Measurements from ENCODE around the gene CHD9. TPM values are rescaled to one million over a fixed set of nuclear protein-coding genes. Genes with fewer than 3 reads are reported as not detected.
A peak's percentile ranks its signal among the peaks of the same experiment; 100 is the strongest.
"Not testable (repeated sequence)": the region's sequence is repeated elsewhere in the genome, so short reads cannot be mapped to it uniquely, and the experiment has no call there.

The CHD9 gene
- polyA plus RNA-seq, 5 donors = 34.2 to 82.8 (median 78.1) TPM

DNA sequence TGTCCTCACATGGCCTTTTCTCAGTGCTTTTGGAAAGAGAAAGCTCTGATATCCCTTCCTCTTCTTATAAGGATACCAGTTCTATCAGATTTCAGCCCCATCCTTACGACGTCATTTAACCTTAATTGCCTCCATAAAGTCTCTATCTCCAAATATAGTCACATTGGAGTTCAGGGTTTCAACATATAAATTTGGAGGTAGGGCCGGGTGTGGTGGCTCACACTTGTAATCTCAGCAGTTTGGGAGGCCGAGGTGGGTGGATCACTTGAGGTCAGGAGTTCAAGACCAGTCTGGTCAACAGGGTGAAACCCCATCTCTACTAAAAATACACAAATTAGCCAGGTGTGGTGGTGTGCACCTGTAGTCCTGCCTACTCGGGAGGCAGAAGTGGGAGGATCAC is 7.3 kb upstream of the CHD9 start:
- not testable (repeated sequence) for DNase-seq

DNA sequence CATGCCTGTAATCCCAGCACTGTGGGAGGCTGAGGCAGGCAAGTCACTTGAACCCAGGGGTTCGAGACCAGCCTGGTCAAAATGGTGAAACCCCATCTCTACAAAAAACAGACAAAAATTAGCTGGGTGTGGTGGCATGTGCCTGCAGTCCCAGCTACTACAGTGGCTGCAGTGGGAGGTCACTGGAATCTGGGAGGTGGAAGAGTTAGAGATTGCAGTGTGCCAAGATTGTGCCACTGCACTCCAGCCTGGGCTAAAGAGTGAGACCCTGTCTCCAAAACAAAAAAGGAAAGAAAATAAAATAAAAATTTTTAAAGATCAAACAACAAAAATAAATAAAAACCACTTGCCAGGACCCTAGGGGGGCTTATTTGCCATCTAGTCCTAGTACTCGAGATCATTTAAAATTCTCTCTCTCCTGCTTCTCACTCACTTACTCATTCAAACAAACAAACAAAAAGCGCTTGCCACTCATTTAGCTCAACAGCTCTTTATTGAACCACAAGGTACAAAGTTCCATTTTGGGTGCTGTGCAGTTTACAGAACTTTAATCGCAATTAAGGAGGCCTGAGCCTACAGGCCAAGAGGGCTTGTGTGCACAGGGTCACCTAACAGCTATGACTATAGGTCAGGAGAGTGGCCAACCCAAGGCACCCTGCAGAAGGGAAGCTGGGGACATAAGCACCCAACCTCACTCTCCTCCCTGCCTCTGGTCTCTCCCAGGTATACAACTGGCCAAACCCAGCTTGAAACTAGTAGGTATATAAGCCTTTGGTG is 6.5 kb upstream of the CHD9 start:
- no peak for DNase-seq

DNA sequence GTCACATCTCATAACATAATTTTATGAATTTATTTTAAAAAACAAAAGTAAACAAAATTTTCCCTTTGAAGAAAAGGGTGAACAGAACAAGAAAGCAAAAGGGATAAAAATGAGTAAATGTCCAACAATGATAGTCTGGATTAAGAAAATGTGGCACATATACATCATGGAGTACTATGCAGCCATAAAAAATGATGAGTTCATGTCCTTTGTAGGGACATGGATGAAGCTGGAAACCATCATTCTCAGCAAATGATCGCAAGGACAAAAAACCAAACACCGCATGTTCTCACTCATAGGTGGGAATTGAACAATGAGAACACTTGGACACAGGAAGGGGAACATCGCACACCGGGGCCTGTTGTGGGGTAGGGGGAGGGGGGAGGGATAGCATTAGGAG is 3.5 kb upstream of the CHD9 start:
- DNase-seq = not testable (repeated sequence)

DNA sequence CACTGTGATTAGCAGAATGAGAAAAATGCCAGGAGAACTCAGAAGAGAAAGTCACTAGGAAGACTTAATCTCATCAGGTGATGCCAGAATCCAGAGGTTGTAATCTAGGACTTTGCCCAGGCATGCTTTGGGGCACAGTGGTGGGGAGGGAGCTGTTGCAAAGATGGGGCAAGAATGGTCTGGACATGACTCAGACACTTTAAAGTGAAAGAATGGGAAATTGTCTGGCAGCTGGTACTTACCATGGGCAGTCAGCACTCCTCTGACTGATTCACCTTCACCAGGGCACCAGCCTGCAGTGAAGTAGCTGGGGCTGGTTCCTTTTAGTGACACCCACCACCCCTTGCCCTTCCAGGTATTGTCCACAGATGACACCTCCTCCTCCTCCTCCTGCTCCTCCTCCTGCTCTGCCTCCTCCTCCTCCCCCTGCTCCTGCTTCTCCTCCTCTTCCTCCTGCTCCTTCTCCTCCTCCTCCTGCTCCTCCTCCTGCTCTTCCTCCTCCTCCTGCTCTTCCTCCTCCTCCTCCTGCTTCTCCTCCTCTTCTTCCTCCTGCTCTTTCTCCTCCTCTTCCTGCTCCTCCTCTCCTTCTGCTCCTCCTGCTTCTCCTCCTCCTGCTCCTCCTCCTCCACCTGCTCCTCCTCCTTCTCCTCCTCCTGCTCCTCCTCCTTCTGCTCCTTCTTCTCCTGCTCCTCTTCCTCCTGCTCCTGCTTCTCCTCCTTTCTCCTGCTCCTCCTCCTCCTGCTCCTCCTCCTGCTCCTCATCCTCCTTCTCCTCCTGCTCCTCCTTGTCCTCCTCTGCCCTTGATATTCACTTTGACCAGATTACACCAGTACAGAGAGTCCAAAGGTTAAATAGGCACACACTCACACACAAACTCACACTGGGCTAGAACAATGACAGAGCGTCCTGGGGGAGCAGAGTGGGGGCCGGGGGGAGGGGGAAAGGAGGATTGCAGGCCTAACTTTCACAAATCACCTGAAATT is 2.0 kb upstream of the CHD9 start, which contains the start of gene CHD9NB:
Gene CHD9NB (minus strand): TSS at position 379 of the 983 bp plus-strand sequence. CDS start 8,739 bp downstream, outside the sequence.
- no peak for DNase-seq

DNA sequence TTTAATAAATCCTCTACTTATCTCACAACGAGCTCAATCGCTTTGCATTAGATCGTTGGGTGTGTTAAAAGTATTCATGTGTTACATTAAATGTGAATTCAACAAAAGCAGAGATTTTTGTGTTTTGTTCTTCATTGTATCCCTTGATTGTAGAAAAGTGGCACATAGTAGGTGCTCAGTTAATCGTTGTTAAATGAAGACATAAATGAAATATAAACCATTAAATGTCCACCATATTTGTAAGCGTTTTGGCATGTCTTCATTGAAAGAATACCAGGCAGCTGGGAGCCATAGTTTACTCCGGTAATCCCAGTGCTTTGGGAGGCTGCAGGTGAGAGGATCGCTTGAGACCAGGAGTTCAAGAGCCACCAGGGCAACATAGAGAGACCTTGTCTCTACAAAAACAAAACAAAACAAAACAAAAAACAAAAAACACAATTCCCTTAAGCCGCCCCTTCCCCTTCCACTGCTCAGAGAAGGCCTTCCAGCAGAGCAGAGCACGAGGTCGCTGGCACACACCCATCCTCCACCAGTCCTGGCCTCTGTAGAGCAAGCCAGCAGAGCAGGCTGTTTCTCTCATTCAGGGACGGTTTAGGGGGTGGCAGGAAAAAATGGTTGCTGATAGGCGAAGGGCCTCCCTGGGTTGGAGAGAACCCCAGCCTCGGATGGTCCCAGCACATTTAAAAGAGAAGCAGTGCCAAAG is 673 bp upstream of the CHD9 start:
- no peak for DNase-seq

DNA sequence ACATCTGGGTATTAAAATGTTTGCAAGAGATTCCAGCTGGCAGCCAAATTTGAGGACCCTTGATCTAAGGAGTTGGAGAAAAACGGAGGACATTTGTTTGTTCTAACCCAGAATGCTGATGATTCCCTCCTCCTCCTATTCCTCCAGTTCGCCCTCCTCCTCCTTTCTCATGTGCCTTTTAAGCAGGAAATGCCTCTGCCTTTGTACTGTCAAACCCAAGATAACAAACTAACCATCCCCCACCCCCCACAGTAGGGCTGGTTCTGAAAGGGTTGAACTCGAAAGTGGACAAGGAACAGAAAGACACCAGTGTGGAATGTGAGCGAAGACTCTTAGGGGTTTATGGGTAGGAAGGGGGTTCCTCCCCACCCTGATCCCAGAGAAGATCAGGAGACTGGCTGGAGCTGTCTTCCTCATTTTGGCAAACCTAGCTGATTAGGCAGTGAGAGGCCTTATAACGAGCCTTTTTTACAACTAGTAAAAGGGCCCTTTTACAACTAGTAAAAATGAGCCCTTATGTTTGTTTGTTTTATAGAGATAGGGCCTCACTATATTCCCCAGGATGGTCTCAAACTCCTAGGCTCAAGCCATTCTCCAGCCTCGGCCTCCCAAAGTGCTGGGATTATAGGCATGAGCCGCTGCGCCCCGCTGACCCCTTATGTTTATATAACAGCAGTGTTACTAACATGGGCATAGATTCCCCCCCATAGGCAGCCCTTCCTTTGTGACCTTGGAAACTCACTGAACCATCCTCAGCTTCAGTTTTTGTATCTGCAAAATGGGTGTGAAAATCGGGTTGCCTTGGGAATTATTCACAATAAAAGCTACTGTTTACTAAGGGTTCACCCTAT is 975 bp downstream of the CHD9 start:
- DNase-seq = peak; percentile 60 to 67

DNA sequence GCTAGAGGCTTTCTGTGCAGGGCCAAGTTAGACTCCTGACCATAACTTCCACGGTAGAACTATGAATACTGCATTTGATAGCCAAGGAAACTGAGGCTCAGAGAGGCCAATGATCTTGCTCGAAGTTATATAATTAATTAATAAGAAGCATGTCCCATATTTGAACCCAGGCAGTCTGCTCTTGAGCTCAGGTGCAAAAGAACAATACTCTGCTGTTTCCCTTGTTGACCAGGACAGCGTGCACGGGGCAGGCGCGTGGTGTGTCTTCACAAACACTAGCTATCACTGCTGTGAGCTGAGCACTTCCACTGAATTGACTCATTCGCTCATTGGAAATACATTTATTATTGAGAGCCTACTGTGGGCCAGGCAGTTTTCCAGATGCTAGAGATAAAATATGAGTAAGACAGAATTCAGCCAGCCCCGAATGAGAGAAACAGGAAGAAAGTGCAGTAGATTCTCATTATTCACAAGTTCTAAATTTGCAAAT is 1.6 kb downstream of the CHD9 start:
- no peak for DNase-seq

DNA sequence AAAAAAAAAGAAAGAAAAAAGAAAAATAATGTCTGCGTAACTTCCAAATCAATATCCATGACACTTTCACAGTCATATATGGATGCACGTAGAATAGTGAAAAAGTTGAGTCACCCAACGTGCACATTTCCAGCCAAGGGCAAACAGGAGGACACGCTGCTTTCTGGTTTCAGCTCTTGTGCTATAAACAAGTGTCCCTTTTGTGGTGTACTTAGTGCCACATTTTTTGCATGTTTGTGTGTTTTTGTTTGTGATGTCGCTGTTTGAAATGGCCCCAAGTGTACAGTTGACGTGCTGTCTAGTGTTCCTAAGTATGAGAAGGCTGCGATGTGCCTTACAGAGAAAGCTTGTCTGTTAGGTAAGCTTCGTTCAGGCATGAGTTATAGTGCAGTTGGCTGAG is 2.9 kb downstream of the CHD9 start:
- no peak for DNase-seq

DNA sequence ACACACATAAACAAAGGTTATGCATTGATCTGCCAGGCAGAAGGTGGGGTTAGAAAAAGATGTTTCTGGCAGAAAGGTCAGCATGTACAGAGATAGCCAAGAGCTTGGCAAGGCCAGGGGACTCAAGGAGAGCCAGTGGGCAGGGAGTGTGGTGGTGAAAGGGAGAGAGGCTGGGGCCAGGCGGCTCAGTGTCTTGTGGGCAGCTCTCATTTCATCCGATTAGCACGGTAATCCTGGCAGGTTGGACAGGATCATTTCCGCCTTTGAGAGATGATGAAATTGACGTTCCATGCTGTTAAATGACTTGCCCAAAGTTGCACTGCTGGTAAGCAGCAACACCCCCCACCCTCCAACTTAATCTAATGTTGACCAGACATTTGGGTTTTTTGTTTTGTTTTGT is 3.6 kb downstream of the CHD9 start:
- DNase-seq = no peak

DNA sequence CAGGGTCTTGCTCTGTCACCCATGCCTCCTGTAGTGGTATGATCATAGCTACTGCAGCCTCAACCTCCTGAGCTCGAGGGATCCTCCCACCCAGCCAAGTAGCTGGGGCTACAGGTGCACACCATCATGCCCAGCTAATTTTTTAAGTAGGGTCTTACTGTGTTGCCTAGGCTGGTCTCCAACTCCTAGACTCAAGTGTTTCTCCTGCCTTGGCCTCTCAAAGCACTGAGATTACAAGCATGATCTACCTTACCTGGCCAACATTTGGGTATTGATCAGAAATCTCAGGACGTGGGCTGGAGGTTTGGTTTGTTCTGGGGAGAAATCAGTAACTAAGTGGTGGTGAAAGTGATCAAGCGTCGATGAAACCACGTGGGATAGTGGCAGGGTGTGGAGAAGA is 4.1 kb downstream of the CHD9 start:
- no peak for DNase-seq

DNA sequence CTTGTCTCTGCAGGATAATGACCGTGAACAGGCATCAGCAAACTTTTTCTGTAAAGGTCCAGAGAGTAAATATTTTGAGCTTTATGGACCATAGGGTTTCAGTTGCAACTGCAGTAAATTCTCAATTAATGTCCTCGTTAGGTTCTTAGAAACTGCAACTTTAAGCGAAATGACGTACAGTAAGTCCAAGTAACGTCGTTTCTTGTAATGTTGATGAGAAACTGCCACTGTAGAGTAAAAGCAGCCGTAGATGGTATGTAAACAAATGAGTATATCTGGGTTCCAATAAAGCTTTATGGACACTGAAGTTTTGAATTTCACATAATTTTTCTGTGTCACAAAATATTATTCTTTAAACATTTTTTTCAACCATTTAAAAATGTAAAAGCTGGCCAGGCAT is 4.9 kb downstream of the CHD9 start:
- no peak for DNase-seq

DNA sequence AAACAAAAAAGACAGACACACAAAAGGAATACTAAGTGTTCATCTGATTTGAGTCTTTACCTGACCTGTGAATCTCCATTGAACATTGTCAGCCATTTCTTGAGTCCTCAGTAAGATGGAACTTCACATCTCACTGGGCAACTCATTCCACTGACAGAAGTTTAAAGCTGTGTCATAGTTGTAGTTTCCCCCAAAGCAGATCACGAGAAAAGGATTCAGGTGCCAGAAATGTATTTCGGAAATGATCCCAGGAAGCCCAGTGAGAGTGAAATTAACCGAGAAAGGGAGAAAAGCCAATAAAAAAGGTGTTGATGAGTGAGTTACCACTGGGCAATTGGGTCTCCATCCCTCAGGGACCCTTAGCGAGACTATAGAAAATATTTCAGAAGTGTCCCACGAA is 6.5 kb downstream of the CHD9 start:
- DNase-seq = no peak

DNA sequence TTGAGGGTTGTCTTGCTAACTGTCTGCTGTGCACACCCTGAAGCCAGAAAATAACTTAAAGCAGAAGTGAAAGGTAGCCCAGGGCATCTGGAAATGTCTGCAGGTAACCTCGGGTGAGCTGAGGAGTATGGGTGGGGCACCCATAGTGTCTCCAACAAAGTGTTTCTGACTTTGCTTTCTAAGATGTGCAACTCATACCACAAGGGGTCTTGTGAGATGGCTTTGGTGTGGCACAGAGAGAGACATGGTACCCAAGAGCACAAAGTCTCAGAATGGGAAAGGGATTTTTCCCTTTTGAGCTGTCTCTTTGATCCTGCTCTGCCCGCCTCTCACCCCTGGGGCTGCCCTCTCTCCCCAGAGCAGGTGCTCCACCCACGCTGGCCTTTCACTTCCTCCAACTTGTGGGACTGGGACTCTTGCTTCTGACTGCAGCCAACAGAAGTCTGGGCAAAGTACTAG is 6.9 kb downstream of the CHD9 start:
- no peak for DNase-seq

DNA sequence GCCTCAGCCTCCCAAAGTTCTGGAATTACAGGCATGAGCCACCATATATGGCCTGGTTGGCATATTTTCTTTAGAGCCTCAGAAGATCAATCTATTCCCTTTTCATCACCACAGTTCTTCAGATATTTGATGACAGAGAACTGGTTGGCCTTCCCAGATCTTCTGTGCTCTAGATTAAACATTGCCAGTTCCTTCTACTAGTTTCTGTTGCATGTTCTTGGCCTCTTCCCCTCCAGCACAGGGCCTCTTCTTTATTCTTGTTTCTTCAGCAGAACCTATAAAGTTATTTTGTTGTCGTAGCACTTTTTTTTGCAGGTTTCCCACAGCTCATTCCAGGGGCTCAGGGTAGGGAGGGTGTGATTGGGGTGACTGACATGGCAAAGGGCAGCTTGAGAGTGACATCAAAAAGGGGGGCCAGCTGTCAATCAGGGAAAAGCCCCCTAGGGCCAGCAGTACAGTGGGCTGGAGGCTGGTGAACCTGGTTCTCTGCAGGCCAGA is 9.3 kb downstream of the CHD9 start:
- no peak for DNase-seq

DNA sequence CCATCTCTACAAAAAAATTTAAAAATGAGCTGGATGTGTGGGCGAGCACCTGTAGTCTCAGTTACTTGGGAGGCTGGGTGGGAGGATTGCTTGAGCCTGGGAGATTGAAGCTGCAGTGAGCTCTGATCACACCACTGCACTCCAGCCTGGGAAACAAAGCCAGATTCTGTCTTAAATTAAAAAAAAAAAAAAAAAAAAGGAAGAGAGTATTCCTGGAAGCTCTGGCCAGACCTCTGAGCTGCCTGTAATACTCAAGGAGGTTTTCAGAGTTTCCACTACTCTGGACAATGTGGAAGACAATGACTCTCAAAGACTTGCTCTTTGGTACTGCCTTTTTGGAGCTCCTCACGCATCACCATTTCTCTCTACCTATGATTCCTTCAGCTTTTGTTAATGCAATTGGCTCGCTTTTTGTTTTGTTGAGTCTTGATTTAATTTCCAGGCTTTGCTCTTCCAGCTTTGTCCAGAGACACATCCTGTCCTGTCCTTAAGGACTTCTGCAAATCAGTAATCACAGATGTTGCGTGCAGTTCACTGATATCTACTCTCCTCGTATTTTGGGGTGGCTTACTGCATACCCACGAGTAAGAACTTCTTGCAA is 10.8 kb downstream of the CHD9 start:
- DNase-seq = no peak

DNA sequence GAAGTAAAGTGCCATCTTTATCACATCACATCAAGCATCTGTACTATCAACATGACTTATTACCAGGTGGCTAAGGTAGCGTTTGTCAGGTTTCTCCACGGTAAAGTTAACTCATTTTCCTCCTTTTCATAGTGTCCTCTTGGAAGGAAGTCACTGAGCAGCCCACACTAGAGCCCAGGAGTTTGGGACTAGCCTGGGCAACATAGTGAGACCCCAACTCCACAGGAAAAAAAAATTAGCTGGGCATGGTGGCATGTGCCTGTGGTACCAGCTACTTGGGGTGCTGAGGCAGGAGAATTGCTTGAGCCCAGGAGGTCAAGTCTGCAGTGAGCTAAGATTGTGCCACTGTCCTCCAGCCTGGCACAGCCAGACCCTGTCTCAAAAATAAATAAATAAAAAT is 12.9 kb downstream of the CHD9 start:
- no peak for DNase-seq

DNA sequence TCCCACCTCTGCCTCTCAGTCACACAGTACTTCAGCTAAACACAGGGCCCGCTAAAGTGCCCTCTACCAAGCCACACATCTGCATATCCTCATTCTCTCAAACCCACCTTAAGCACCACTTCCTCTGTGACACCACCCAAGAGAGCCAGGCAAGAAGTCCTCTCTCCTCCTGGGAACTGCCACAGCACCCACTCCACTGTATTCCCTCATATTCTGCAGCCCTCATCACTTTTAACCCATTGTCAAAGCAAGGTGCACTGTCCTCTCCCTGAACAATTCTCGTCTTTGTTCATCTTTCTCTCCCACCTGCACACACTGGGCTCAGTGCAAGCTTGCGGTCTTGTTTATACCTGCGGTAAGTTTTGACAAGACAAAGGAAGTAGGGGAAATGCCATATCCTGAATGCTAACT is 13.6 kb downstream of the CHD9 start:
- no peak for DNase-seq

DNA sequence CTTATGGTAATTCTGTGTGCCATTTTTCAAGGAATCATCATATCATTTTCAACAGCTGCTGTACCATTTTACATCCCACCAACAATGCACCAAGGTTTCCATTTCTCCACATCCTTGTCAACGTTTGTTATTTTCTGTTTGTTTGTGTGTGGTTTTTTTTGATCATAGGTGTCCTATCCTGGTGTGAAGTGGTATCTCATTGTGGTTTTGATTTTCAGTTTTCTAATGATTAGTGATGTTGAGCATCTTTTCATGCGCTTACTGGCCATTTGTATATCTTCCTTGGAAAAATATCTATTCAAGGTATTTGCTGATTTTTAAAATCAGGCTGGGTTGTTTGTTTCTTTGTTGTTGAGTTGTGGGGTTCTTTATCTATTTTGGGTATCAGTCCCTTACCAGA is 15.0 kb downstream of the CHD9 start:
- DNase-seq = no peak

DNA sequence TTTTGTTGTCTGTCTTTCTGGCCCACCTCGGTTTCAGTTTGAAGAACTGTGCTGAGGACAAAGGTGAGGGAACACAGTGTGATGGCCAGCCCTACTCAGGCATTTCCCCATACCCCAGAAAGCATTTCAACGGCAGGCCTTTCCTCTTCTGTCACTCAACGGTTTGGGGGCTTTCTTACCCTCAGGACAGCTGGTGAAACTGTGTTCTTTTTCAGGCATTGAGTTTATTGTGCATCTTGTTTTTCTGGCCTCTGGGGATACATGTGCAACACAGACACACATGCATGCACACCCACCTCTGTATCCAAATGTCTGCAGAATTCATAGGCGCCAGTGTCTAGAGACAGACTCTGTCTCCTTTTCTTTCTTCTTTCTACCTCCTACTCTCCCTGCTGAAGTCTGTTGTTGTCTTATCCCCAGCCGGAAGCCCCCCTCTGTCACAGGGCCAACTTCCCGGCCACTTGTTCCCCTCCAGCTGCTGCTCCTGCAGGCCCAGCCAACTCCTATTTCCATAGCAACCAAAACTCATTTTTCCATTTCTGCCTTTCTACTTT is 17.0 kb downstream of the CHD9 start:
- DNase-seq = peak; percentile 91 to 94

DNA sequence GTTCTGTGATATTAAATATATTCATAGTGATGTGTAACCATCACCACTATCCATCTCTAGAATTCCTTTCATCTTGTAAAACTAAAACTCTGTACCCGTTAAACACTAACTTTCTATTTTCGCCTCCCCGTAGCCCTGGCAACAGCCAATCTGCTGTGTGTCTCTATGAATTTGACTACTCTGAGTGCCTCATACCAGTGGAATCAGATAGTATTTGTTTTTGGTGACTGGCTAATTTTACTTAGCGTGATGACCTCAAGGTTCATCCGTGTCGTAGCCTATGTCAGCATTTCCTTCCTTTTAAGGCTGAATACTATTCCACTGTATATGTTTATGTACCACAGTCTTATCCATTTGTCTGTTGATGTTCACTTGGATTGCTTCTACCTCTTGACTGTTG is 18.2 kb downstream of the CHD9 start:
- no peak for DNase-seq

All from right lung (tissue), 5 donors.